Measurements from ENCODE around the gene IGF2R. TPM values are rescaled to one million over a fixed set of nuclear protein-coding genes. Genes with fewer than 3 reads are reported as not detected.

Gene IGF2R
- total RNA-seq, 4 donors from 2014 or later: 48.8 to 106 (median 92.3) TPM

GRCh38 chr6:159969204-159969912, 476 bp downstream of the IGF2R start:
- DNase-seq: peak; percentile 42
- peaks cover 4 to 49% (median 19%) of the 10 kb centered on the region in 4 donors for H3K4me1 ChIP-seq
- peak overlapping the region; percentile 78 to 98 (median 92) for H3K4me3 ChIP-seq
- H3K9me3 ChIP-seq: no peaks in the 10 kb centered on the region
- WGBS, 2 donors (ENCODE audit: low coverage in 1 of 2): 0% methylated on average over 38 of the region's 91 CpGs; no CpG with 5 or more reads in 1 of the 2 donors
- H3K36me3 ChIP-seq: no peaks in the 10 kb centered on the region
- TF ChIP-seq POLR2AphosphoS5 (IDR thresholded peaks at IDR 0.05) (no peak), POLR2A (IDR thresholded peaks at IDR 0.05) (peak; percentile 39), CTCF (IDR thresholded peaks at IDR 0.05) (no peak)
- in situ Hi-C loops (cut with MboI; ENCODE audit: low pct_ligation_motif_present in 1 of 4, low pct_unique_long_range_greater_than_20kb in 1 of 4, low sequenced_read_pairs in 3 of 4) (loop anchor here in 1 of 4 donors (25.0 kb wide), 1 partner anchor 282 kb away; the partner anchor contains the start of gene SOD2), intact Hi-C loops (cut with DNase I; ENCODE audit: low total_unique reads) (no loop called here)
- peak overlapping the region; percentile 92 to 97 (median 94) for H3K27ac ChIP-seq
- no peaks in the 10 kb centered on the region for H3K27me3 ChIP-seq

GRCh38 chr6:159969921-159970320, 1.0 kb downstream of the IGF2R start:
- peak overlapping the region; percentile 92 to 97 (median 94) for H3K27ac ChIP-seq
- no peaks in the 10 kb centered on the region for H3K36me3 ChIP-seq
- WGBS, 2 donors (ENCODE audit: low coverage in 1 of 2): 0 to 12% methylated on average over 1 to 8 of the region's 8 CpGs
- DNase-seq: peak; percentile 70
- H3K4me1 ChIP-seq: peaks cover 4 to 50% (median 19%) of the 10 kb centered on the region in 4 donors
- in situ Hi-C loops (cut with MboI; ENCODE audit: low pct_ligation_motif_present in 1 of 4, low pct_unique_long_range_greater_than_20kb in 1 of 4, low sequenced_read_pairs in 3 of 4) (loop anchor here in 1 of 4 donors (25.0 kb wide), 1 partner anchor 283 kb away; the partner anchor contains the start of gene SOD2), intact Hi-C loops (cut with DNase I; ENCODE audit: low total_unique reads) (no loop called here)
- TF ChIP-seq POLR2A (IDR thresholded peaks at IDR 0.05) (peak; percentile 40), POLR2AphosphoS5 (IDR thresholded peaks at IDR 0.05) (peak; percentile 49 to 63 (median 57)), EP300 (IDR thresholded peaks at IDR 0.05; ENCODE audit: low read depth) (no peak)
- H3K4me3 ChIP-seq: peak overlapping the region; percentile 78 to 98 (median 92)
- H3K27me3 ChIP-seq: no peaks in the 10 kb centered on the region
- H3K9me3 ChIP-seq: no peaks in the 10 kb centered on the region

- Histone ChIP-seq H3K27ac (peak overlapping the region in 3 of 4 donors; percentile 92 to 95 (median 94)), H3K36me3 (no peaks in the 10 kb centered on the region), H3K9me3 (no peaks in the 10 kb centered on the region), H3K4me3 (peak overlapping the region in 1 of 4 donors; percentile 90), H3K4me1 (peaks cover 4 to 56% (median 19%) of the 10 kb centered on the region in 4 donors), H3K27me3 (no peaks in the 10 kb centered on the region)
- DNase-seq: no peak
- 88 to 90% methylated on average over 2 to 18 of the region's 18 CpGs for WGBS, 2 donors (ENCODE audit: low coverage in 1 of 2)
- no peak for TF ChIP-seq EP300 (IDR thresholded peaks at IDR 0.05; ENCODE audit: low read depth)
- no peak for TF ChIP-seq POLR2A (IDR thresholded peaks at IDR 0.05)
- TF ChIP-seq POLR2AphosphoS5 (IDR thresholded peaks at IDR 0.05): no peak
- no peak for TF ChIP-seq CTCF (IDR thresholded peaks at IDR 0.05)
- in situ Hi-C loops (cut with MboI; ENCODE audit: low pct_ligation_motif_present in 1 of 4, low pct_unique_long_range_greater_than_20kb in 1 of 4, low sequenced_read_pairs in 3 of 4) (loop anchor here in 1 of 4 donors (25.0 kb wide), 1 partner anchor 283 kb away; the partner anchor contains the start of gene SOD2), intact Hi-C loops (cut with DNase I; ENCODE audit: low total_unique reads) (no loop called here)
Measured at GRCh38 chr6:159970659-159971063, 1.8 kb downstream of the IGF2R start.

GRCh38 chr6:159971341-159972178, 2.7 kb downstream of the IGF2R start:
- H3K4me1 ChIP-seq: peaks cover 4 to 65% (median 23%) of the 10 kb centered on the region in 4 donors
- DNase-seq: no peak
- H3K9me3 ChIP-seq: no peaks in the 10 kb centered on the region
- no peaks in the 10 kb centered on the region for H3K36me3 ChIP-seq
- no peaks in the 10 kb centered on the region for H3K27me3 ChIP-seq
- no peak for TF ChIP-seq POLR2AphosphoS5 (IDR thresholded peaks at IDR 0.05)
- TF ChIP-seq EP300 (IDR thresholded peaks at IDR 0.05; ENCODE audit: low read depth): no peak
- no peak for TF ChIP-seq CTCF (IDR thresholded peaks at IDR 0.05)
- TF ChIP-seq POLR2A (IDR thresholded peaks at IDR 0.05): no peak
- no peak overlapping the region for H3K27ac ChIP-seq
- in situ Hi-C loops (cut with MboI; ENCODE audit: low pct_ligation_motif_present in 1 of 4, low pct_unique_long_range_greater_than_20kb in 1 of 4, low sequenced_read_pairs in 3 of 4) (loop anchor here in 1 of 4 donors (25.0 kb wide), 1 partner anchor 284 kb away; the partner anchor contains the start of gene SOD2), intact Hi-C loops (cut with DNase I; ENCODE audit: low total_unique reads) (no loop called here)
- no peak overlapping the region for H3K4me3 ChIP-seq
- 92 to 98% methylated on average over 8 to 12 of the region's 12 CpGs for WGBS, 2 donors (ENCODE audit: low coverage in 1 of 2)
